ENCODE results near the gene DYNC2I2.

GRCh38 chr9:128619127-128619526 lies 37.5 kb downstream of the DYNC2I2 start:
- TF ChIP-seq, protein P1, sequence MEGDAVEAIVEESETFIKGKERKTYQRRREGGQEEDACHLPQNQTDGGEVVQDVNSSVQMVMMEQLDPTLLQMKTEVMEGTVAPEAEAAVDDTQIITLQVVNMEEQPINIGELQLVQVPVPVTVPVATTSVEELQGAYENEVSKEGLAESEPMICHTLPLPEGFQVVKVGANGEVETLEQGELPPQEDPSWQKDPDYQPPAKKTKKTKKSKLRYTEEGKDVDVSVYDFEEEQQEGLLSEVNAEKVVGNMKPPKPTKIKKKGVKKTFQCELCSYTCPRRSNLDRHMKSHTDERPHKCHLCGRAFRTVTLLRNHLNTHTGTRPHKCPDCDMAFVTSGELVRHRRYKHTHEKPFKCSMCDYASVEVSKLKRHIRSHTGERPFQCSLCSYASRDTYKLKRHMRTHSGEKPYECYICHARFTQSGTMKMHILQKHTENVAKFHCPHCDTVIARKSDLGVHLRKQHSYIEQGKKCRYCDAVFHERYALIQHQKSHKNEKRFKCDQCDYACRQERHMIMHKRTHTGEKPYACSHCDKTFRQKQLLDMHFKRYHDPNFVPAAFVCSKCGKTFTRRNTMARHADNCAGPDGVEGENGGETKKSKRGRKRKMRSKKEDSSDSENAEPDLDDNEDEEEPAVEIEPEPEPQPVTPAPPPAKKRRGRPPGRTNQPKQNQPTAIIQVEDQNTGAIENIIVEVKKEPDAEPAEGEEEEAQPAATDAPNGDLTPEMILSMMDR (IDR thresholded peaks at IDR 0.05) = no peak
- no peak for TF ChIP-seq POLR2AphosphoS5 (IDR thresholded peaks at IDR 0.05)
